GM21515 (cell line): ENCODE measurements around the gene INKA2.

ENCODE experiments used
- ATAC-seq: cut with Tn5 transposase; IDR thresholded peaks from one replicate; pipeline ENCODE4 v1.9.1; 2021; ENCODE audit not compliant: unreplicated experiment

The INKA2 gene

GRCh38 chr1:111706921-111707320 lies 32.3 kb downstream of the INKA2 start:
- no peak for ATAC-seq

- no peak for ATAC-seq
These were observed 33.4 kb downstream of the INKA2 start for GRCh38 chr1:111705841-111706240.

GRCh38 chr1:111704776-111705175 lies 34.4 kb downstream of the INKA2 start:
- ATAC-seq = no peak

- no peak for ATAC-seq
These were observed 35.0 kb downstream of the INKA2 start for GRCh38 chr1:111704240-111704639.

- no peak for ATAC-seq
These were observed 36.6 kb downstream of the INKA2 start for GRCh38 chr1:111702504-111703050.

GRCh38 chr1:111699268-111699667 lies 39.9 kb downstream of the INKA2 start:
- ATAC-seq = no peak

- no peak for ATAC-seq
These were observed 42.9 kb downstream of the INKA2 start for GRCh38 chr1:111696330-111696729.

- no peak for ATAC-seq
These were observed 43.4 kb downstream of the INKA2 start for GRCh38 chr1:111695801-111696200.

- ATAC-seq = no peak
These were observed 47.3 kb downstream of the INKA2 start for GRCh38 chr1:111691886-111692285.

GRCh38 chr1:111690306-111690617 lies 48.9 kb downstream of the INKA2 start:
- no peak for ATAC-seq
